GM12865 (cell line): ENCODE results near the gene HAP1.
"Not testable (repeated sequence)": the region's sequence is repeated elsewhere in the genome, so short reads cannot be mapped to it uniquely, and the experiment has no call there.

Experiments
- DNase-seq: peaks from one replicate; pipeline ENCODE4 v3.0.0; 2010; ENCODE audit warnings: low read depth
- H3K4me3 ChIP-seq: 2 replicates; pipeline ENCODE4 v1.5.1; 2011; ENCODE audit warnings: mild to moderate bottlenecking, low read depth, low read length, control low read depth
- TF ChIP-seq, protein P1 (sequence below): IDR thresholded peaks from 2 replicates; pipeline ENCODE4 v1.5.1; 2011; ENCODE audit warnings: low read length, control low read depth, low read depth, inconsistent platforms; ENCODE audit not compliant: insufficient read depth; ENCODE audit errors: missing control alignments

Gene HAP1

DNA sequence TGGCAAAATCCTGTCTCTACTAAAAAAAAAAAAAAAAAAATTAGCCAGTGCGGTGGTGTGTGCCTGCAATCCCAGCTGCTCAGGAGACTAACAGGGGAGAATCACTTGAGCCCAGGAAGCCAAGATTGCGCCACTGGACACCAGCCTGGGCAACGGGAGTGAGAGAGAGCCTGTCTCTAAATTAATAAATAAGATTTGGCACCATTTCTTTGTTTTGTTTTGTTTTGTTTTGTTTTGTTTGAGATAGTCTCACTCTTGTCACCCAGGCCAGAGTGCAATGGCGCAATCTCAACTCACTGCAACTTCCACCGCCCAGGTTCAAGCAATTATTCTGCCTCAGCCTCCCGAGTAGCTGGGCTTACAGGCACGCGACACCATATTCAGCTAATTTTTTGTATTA is 31.7 kb downstream of the HAP1 start:
- DNase-seq = no peak
- H3K4me3 ChIP-seq = no peak overlapping the region
- TF ChIP-seq, protein P1, sequence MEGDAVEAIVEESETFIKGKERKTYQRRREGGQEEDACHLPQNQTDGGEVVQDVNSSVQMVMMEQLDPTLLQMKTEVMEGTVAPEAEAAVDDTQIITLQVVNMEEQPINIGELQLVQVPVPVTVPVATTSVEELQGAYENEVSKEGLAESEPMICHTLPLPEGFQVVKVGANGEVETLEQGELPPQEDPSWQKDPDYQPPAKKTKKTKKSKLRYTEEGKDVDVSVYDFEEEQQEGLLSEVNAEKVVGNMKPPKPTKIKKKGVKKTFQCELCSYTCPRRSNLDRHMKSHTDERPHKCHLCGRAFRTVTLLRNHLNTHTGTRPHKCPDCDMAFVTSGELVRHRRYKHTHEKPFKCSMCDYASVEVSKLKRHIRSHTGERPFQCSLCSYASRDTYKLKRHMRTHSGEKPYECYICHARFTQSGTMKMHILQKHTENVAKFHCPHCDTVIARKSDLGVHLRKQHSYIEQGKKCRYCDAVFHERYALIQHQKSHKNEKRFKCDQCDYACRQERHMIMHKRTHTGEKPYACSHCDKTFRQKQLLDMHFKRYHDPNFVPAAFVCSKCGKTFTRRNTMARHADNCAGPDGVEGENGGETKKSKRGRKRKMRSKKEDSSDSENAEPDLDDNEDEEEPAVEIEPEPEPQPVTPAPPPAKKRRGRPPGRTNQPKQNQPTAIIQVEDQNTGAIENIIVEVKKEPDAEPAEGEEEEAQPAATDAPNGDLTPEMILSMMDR = no peak

DNA sequence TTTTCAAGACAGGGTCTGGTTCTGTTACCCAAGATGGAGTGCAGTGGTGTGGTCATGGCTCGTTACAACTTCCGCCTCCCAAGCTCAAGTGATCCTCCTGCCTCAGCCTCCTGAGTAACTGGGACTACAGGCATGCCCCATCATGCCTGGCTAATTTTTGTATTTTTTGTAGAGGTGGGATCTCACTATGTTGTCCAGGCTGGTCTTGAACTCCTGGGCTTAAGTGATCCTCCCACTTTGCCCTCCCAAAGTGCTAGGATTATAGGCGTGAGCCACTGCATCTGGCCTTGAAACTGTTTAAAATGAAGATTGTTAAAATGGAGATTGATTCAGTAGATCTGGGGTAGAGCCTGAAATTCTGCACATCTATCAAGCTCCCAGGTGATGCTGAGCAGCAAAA is 33.6 kb downstream of the HAP1 start:
- not testable (repeated sequence) for H3K4me3 ChIP-seq, DNase-seq

DNA sequence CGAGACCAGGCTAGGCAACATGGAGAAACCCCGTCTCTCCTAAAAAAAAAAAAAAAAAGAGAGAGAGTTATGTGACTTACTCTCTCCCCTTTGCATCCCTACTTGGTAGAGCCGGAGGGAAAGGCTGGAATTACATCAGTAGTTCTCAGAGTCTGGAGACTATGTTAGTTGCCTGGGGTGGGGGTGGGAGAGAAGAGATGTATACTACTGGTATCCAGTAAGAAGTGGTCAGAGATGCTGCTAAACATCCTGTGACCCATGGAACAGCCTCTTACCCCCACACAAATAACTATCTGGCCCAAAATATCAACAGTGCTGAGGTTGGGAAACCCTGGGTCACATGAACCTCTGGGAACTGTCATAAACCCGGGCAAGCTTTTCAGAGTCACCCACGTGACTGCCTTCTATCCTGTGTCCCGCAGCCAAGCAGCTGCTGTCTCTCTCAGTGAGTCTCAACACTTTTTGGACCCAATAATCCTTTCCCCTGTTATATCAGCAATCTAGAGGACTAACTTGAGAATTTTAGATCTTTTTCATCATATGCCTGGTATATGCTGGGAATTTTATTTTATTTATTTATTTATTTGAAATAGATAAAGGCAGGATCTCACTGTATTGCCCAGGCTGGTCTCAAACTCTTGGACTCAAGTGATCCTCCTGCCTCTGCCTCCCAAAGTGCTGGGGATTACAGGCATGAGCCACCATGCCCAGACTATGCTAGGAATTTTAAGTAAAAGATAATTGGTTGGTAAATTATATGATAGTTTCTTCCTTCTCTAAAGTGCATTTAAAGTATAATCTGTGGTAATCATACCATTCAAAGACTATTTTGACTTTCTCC is 37.1 kb downstream of the HAP1 start:
- H3K4me3 ChIP-seq = no peak overlapping the region
- DNase-seq = no peak
- TF ChIP-seq, protein P1 = no peak

DNA sequence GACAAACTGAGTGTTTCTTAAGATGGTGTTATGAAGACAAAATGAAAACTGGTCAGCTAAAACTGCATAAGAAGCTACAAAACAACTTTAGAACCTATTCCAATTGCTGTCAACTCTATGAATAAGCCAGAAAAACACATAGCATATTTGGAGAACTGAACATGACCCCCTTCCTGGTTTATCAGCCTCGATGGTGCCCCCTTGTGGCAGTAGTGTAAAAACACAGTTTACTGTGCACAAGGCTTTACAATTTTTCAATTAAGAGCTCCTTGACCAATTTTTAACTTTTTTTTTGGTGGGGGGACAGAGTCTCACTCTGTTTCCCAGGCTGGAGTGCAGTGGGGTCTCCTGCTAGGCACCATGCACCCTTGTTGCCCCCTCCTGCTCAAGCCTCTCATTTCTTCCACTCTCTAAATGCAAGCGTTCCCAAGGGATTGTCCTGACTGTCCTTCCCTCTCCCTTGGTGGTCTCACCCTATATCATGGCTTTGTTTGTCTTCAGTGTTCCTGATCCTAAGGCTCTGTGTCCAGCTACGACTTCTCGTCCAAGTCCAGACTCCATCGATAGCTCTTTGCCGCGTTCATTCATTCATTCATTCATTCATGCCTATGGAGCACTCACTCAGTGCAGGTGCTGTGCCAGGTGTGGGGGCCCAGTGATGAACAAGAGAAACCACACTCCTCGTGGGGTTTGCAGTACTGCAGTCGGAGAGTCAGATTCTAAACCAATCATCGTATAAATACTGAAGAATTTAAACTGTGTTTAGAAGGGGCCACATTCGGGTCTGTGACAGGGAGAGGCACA is 38.3 kb downstream of the HAP1 start:
- TF ChIP-seq, protein P1 = peak; percentile 82

DNA sequence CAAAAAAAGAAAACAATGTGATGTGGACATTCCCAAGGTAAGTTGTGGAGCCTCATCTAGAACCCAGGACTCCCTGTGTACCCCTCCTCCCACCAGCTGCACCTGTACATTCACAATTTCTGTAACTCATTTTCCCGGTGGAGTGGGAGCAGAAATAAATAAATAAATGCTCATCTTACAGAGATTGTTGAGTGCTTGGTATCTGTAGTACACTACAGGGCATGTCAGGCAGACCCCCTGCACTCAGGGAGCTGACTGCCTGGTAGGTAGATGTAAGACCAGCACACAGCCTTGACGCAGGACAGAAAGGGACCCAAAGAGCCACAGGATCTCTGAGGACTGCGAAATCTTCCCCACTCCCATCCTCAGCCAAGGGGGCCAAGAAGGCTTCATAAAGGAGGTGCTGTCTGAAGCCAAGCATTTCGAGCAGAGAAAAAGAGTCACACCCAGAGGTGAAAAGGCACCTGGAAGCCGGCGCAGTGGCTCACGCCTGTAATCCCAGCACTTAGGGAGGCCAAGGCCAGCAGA is 39.2 kb downstream of the HAP1 start:
- DNase-seq = no peak
- no peak overlapping the region for H3K4me3 ChIP-seq
- TF ChIP-seq, protein P1 = no peak

More for the DNA sequence above, 38.3 kb downstream of the HAP1 start:
- no peak overlapping the region for H3K4me3 ChIP-seq
- DNase-seq = peak; percentile 85

DNA sequence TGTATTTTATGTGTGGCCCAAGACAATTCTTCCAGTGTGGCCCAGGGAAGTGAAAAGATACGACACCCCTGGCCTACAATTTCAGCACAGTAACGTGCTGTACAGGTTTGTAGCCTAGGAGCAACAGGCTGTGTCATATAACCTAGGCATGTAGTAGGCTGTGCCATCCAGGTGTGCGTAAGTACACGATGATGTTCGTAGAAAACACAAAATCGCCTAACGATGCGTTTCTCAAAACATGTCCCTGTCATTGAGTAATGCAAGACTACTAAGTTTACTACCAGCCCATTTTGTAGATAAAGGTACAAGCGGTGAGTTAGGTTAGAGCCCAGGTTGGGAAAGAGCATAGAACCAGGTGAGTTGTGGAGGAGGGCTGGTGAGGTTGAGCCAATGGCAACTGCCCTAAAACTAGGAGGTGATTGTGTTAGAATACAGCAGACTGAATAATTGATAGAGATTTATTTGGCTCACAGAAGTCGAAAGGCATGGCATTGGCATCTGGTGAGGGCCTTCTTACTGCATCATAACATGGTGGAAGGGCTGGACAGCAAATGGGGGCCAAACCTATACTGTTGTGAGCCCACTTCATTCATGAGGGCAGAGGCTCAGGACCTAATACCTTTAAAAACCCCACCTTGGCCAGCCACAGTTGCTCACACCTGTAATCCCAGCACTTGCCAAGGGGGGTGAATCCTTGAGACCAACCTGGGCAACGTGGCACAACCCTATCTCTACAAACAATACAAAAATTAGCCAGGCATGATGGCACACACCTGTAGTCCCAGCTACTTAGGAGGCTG is 41.5 kb downstream of the HAP1 start:
- H3K4me3 ChIP-seq = no peak overlapping the region
- TF ChIP-seq, protein P1 = no peak
- DNase-seq = peak; percentile 34
